Measurements from ENCODE around the gene PNMA6E.

Gene PNMA6E

GRCh38 chrX:153401133-153401764 is at the start of gene PNMA6E:
PNMA6E (minus strand) TSS chrX:153401350; CDS start chrX:153398849, 2,501 bp downstream.
- no peak for DNase-seq (ENCODE audit: low read depth in 3 of 3)

GRCh38 chrX:153450949-153451277 is 49.8 kb upstream of the PNMA6E start:
- no peak for DNase-seq (ENCODE audit: low read depth in 3 of 3)

- no peak for DNase-seq (ENCODE audit: low read depth in 3 of 3)
These were observed 49.2 kb upstream of the PNMA6E start for GRCh38 chrX:153450114-153450948.

- no peak for DNase-seq (ENCODE audit: low read depth in 3 of 3)
These were observed 48.4 kb upstream of the PNMA6E start for GRCh38 chrX:153449368-153450113.

GRCh38 chrX:153448556-153449367 is 47.6 kb upstream of the PNMA6E start:
- DNase-seq (ENCODE audit: low read depth in 3 of 3) = no peak

GRCh38 chrX:153447581-153447960 is 46.4 kb upstream of the PNMA6E start:
- DNase-seq (ENCODE audit: low read depth in 3 of 3) = no peak

GRCh38 chrX:153446950-153447580 is 45.9 kb upstream of the PNMA6E start:
- DNase-seq (ENCODE audit: low read depth in 3 of 3) = no peak

- DNase-seq (ENCODE audit: low read depth in 3 of 3) = no peak
These were observed 45.4 kb upstream of the PNMA6E start for GRCh38 chrX:153446636-153446936.

GRCh38 chrX:153445856-153446635 is 44.9 kb upstream of the PNMA6E start, which contains the start of gene TREX2:
TREX2 (minus strand) TSS chrX:153446056; CDS start chrX:153445430, 626 bp downstream.
- DNase-seq (ENCODE audit: low read depth in 3 of 3) = no peak

GRCh38 chrX:153445106-153445855 is 44.1 kb upstream of the PNMA6E start:
- no peak for DNase-seq (ENCODE audit: low read depth in 3 of 3)

GRCh38 chrX:153444333-153445011 is 43.3 kb upstream of the PNMA6E start:
- no peak for DNase-seq (ENCODE audit: low read depth in 3 of 3)

- DNase-seq (ENCODE audit: low read depth in 3 of 3) = no peak
These were observed 42.6 kb upstream of the PNMA6E start for GRCh38 chrX:153443476-153444332.

GRCh38 chrX:153442463-153442862 is 41.3 kb upstream of the PNMA6E start:
- no peak for DNase-seq (ENCODE audit: low read depth in 3 of 3)

- DNase-seq (ENCODE audit: low read depth in 3 of 3) = no peak
These were observed 40.8 kb upstream of the PNMA6E start for GRCh38 chrX:153441981-153442380.

GRCh38 chrX:153441296-153441695 is 40.1 kb upstream of the PNMA6E start:
- no peak for DNase-seq (ENCODE audit: low read depth in 3 of 3)

- no peak for DNase-seq (ENCODE audit: low read depth in 3 of 3)
These were observed 39.5 kb upstream of the PNMA6E start for GRCh38 chrX:153440556-153441135.

- DNase-seq (ENCODE audit: low read depth in 3 of 3) = no peak
These were observed 38.8 kb upstream of the PNMA6E start for GRCh38 chrX:153439977-153440376.

GRCh38 chrX:153438532-153438931 is 37.4 kb upstream of the PNMA6E start:
- DNase-seq (ENCODE audit: low read depth in 3 of 3) = no peak
